Tibial nerve (tissue), 4 donors: ENCODE measurements around the gene IFNA2. TPM values are rescaled to one million over a fixed set of nuclear protein-coding genes. Genes with fewer than 3 reads are reported as not detected.

Experiments
- DNase-seq, 2 donors: peaks; one replicate each; pipeline ENCODE4 v3.0.0-alpha.2; 2019; ENCODE audit warnings: low spot score in 2 of 2
- H3K27ac ChIP-seq, 4 donors: fragments of 200-600 bp; sonication (generic) in 3 of 4; one replicate each; pipeline ENCODE4 v1.5.1; 2017 to 2019; ENCODE audit warnings: mild to moderate bottlenecking in 1 of 4
- H3K27me3 ChIP-seq, 2 donors: fragments of 200-600 bp; sonication (generic) in 1 of 2; one replicate each; pipeline versions ENCODE4 v1.5.1 to v1.6.0; 2017 to 2019
- H3K36me3 ChIP-seq, 3 donors: fragments of 200-600 bp; sonication (generic); one replicate each; pipeline ENCODE4 v1.5.1; 2018 to 2019
- H3K4me1 ChIP-seq, 4 donors: fragments of 200-600 bp; sonication (generic) in 3 of 4; one replicate each; pipeline ENCODE4 v1.5.1; 2017 to 2019
- H3K4me3 ChIP-seq, 4 donors: fragments of 200-600 bp; sonication (generic) in 3 of 4; one replicate each; pipeline ENCODE4 v1.5.1; 2017 to 2019; ENCODE audit warnings: mild to moderate bottlenecking in 1 of 4, moderate library complexity in 1 of 4
- H3K9me3 ChIP-seq, 4 donors: fragments of 200-600 bp; sonication (generic) in 3 of 4; one replicate each; pipeline ENCODE4 v1.5.1; 2017 to 2019
- CTCF ChIP-seq, 5 experiments: fragments of 200-600 bp in 3 of 5; fragments of 450-650 bp in 2 of 5; sonication (generic) in 3 of 5; IDR thresholded peaks; one replicate each; pipeline ENCODE4 v1.5.1; 2016 to 2019; ENCODE audit warnings: antibody characterized with exemption in 5 of 5, mild to moderate bottlenecking in 3 of 5, moderate library complexity in 2 of 5
- EP300 ChIP-seq, 2 donors: sonication (generic); formaldehyde crosslinking; IDR thresholded peaks; one replicate each; pipeline ENCODE4 v1.6.1; 2017; ENCODE audit warnings: antibody characterized with exemption in 2 of 2, mild to moderate bottlenecking in 1 of 2
- POLR2A ChIP-seq, 2 donors: fragments of 450-650 bp; IDR thresholded peaks; one replicate each; pipeline ENCODE4 v1.6.1; 2017; ENCODE audit warnings: antibody characterized with exemption in 2 of 2, mild to moderate bottlenecking in 2 of 2, moderate library complexity in 2 of 2
- WGBS, 2 donors: methylation state at CpG; one replicate each; pipeline ENCODE4 v1.1.5; 2018; 5-methylcytosine and 5-hydroxymethylcytosine counted together
- total RNA-seq, 4 donors: library from RNA; depleted of rRNA; stranded (reverse); fragments of >200 nt; gene quantifications; one replicate each; pipeline ENCODE4 v1.1.0, GENCODE V29; 2016

IFNA2 gene
- total RNA-seq, 4 donors from 2014 or later: not detected

GRCh38 chr9:21408817-21409216 is 23.6 kb upstream of the IFNA2 start, which contains the start of gene IFNA8:
Gene IFNA8, plus strand, starts transcription at chr9:21409117. Its CDS starts 60 bp downstream, at chr9:21409177.
- Histone ChIP-seq H3K4me3 (no peak within 1 kb of the TSS), H3K9me3 (no peaks in the 10 kb centered on the region), H3K27ac (no peak within 1 kb of the TSS), H3K27me3 (peaks cover 0 to 3% of the 10 kb centered on the region in 2 donors), H3K4me1 (no peaks in the 10 kb centered on the region), H3K36me3 (no peaks in the 10 kb centered on the region)
- TF ChIP-seq POLR2A (IDR thresholded peaks at IDR 0.05): no peak
- TF ChIP-seq EP300 (IDR thresholded peaks at IDR 0.05): no peak
- no peak for TF ChIP-seq CTCF (IDR thresholded peaks at IDR 0.05)
- WGBS, 2 donors: 47 to 73% methylated on average over 1 of the region's 1 CpG
- DNase-seq: no peak

GRCh38 chr9:21404146-21404545 is 18.9 kb upstream of the IFNA2 start:
- no peak for TF ChIP-seq CTCF (IDR thresholded peaks at IDR 0.05)
- no peak for TF ChIP-seq POLR2A (IDR thresholded peaks at IDR 0.05)
- TF ChIP-seq EP300 (IDR thresholded peaks at IDR 0.05): no peak
- Histone ChIP-seq H3K27ac (no peak overlapping the region), H3K27me3 (peaks cover 0 to 45% of the 10 kb centered on the region in 2 donors), H3K36me3 (no peaks in the 10 kb centered on the region), H3K4me1 (peaks cover 0 to 16% (median 13%) of the 10 kb centered on the region in 4 donors), H3K4me3 (no peak overlapping the region), H3K9me3 (no peaks in the 10 kb centered on the region)
- no peak for DNase-seq
- 51 to 53% methylated on average over 3 of the region's 3 CpGs for WGBS, 2 donors

GRCh38 chr9:21402386-21403251 is 17.4 kb upstream of the IFNA2 start:
- Histone ChIP-seq H3K4me3 (peak overlapping the region; percentile 13 to 44 (median 24)), H3K27ac (no peak overlapping the region), H3K36me3 (no peaks in the 10 kb centered on the region), H3K4me1 (peaks cover 0 to 16% (median 13%) of the 10 kb centered on the region in 4 donors), H3K27me3 (peaks cover 0 to 59% of the 10 kb centered on the region in 2 donors), H3K9me3 (no peaks in the 10 kb centered on the region)
- WGBS, 2 donors: 3 to 5% methylated on average over 46 to 47 of the region's 53 CpGs
- no peak for DNase-seq
- no peak for TF ChIP-seq CTCF (IDR thresholded peaks at IDR 0.05)
- TF ChIP-seq EP300 (IDR thresholded peaks at IDR 0.05): no peak
- no peak for TF ChIP-seq POLR2A (IDR thresholded peaks at IDR 0.05)

GRCh38 chr9:21399956-21400355 is 14.8 kb upstream of the IFNA2 start:
- Histone ChIP-seq H3K27me3 (peaks cover 0 to 81% of the 10 kb centered on the region in 2 donors), H3K27ac (no peak overlapping the region), H3K4me3 (no peak overlapping the region), H3K4me1 (peaks cover 0 to 25% (median 18%) of the 10 kb centered on the region in 4 donors), H3K9me3 (no peaks in the 10 kb centered on the region), H3K36me3 (no peaks in the 10 kb centered on the region)
- no peak for TF ChIP-seq EP300 (IDR thresholded peaks at IDR 0.05)
- TF ChIP-seq CTCF (IDR thresholded peaks at IDR 0.05): no peak
- TF ChIP-seq POLR2A (IDR thresholded peaks at IDR 0.05): no peak
- 32 to 36% methylated on average over 3 of the region's 3 CpGs for WGBS, 2 donors
- DNase-seq: no peak

- H3K9me3 ChIP-seq: no peaks in the 10 kb centered on the region
- peaks cover 0 to 87% of the 10 kb centered on the region in 2 donors for H3K27me3 ChIP-seq
- DNase-seq: no peak
- H3K27ac ChIP-seq: no peak overlapping the region
- TF ChIP-seq CTCF (IDR thresholded peaks at IDR 0.05) (no peak), EP300 (IDR thresholded peaks at IDR 0.05) (no peak), POLR2A (IDR thresholded peaks at IDR 0.05) (no peak)
- peaks cover 0 to 25% (median 18%) of the 10 kb centered on the region in 4 donors for H3K4me1 ChIP-seq
- 87 to 90% methylated on average over 5 of the region's 5 CpGs for WGBS, 2 donors
- H3K4me3 ChIP-seq: no peak overlapping the region
- H3K36me3 ChIP-seq: no peaks in the 10 kb centered on the region
Observed at GRCh38 chr9:21398955-21399489, 13.8 kb upstream of the IFNA2 start.
